Measurements from ENCODE around the gene XPC. TPM values are rescaled to one million over a fixed set of nuclear protein-coding genes. Genes with fewer than 3 reads are reported as not detected.
"Not testable (repeated sequence)": the region's sequence is repeated elsewhere in the genome, so short reads cannot be mapped to it uniquely, and the experiment has no call there.

The XPC gene
- total and polyA plus RNA-seq, 2 donors from 2014 or later = 15.9 to 44.4 TPM

DNA sequence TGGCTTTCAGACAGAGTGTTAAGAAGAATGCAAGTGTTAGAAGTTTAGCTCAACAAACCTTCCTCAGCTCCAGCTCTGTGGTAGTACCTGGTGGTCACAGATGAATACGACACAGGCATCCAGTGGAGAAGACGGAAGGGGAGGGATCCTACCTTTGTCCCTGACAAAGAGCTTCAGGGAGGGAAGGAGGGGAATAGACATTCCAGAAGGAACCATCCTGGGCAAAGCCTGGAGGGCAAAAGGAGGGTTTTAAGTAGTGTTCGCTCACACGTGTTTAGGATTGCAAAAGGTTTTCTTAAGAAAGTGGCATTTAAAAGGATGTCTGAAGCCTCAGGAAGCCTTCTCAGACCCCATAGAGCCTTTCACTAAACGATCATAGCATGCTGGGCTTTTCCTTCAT lies 56.5 kb downstream of the XPC start:
- no peak overlapping the region for H3K9ac ChIP-seq (ENCODE audit: low read length in 3 of 3)
- FAIRE-seq (no peak), DNase-seq (peak in 1 of 5 donors; percentile 9)
- H3K9me3 ChIP-seq (ENCODE audit: control insufficient read depth in 2 of 3, insufficient read depth in 1 of 3, low read length in 3 of 3) = no peaks in the 10 kb centered on the region
- TF ChIP-seq, protein P1, sequence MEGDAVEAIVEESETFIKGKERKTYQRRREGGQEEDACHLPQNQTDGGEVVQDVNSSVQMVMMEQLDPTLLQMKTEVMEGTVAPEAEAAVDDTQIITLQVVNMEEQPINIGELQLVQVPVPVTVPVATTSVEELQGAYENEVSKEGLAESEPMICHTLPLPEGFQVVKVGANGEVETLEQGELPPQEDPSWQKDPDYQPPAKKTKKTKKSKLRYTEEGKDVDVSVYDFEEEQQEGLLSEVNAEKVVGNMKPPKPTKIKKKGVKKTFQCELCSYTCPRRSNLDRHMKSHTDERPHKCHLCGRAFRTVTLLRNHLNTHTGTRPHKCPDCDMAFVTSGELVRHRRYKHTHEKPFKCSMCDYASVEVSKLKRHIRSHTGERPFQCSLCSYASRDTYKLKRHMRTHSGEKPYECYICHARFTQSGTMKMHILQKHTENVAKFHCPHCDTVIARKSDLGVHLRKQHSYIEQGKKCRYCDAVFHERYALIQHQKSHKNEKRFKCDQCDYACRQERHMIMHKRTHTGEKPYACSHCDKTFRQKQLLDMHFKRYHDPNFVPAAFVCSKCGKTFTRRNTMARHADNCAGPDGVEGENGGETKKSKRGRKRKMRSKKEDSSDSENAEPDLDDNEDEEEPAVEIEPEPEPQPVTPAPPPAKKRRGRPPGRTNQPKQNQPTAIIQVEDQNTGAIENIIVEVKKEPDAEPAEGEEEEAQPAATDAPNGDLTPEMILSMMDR (IDR thresholded peaks at IDR 0.05; ENCODE audit: borderline replicate concordance, extremely low read depth, insufficient read depth) = no peak
- no peaks in the 10 kb centered on the region for H3K36me3 ChIP-seq (ENCODE audit: control insufficient read depth in 2 of 3, insufficient read depth in 3 of 3, low read length in 3 of 3)
- intact Hi-C loops (cut with DNase I) = no loop called here
- no peak overlapping the region for H3K4me3 ChIP-seq (ENCODE audit: low read length in 3 of 3)
- no peak overlapping the region for H3K27ac ChIP-seq (ENCODE audit: low read depth in 2 of 2, low read length in 2 of 2)
- peaks cover 0 to 46% (median 34%) of the 10 kb centered on the region in 3 donors for H3K4me1 ChIP-seq (ENCODE audit: control insufficient read depth in 2 of 3, insufficient read depth in 2 of 3, low read depth in 1 of 3, low read length in 3 of 3)
- H3K27me3 ChIP-seq (ENCODE audit: control insufficient read depth, insufficient read depth, low read length) = no peaks in the 10 kb centered on the region

DNA sequence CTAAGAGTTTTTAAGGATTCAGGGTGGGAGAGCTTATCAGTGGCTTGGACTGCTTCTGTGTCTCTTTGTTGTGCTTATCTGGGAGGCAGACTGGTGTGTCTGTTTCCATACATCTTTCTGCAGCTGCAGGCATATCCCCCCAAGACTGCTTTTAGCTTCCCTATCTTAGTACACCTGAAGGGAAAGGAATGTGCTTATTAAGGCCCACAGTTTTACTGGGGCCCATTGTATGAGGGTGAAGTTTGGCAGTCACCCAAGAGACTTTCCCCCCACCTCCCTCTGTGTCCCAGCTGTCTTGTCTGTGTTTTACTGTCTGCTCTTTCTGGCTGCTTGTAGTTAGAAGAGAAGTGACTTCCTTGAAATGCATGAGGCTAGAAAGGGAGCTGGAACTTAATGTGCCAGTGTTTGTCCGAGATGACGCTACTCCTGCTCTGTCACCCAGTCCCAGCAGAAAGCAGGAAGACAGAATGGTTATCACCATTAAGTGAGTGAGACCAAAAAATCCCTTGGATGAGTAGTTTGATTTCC lies 57.4 kb downstream of the XPC start:
- FAIRE-seq; intact Hi-C loops (cut with DNase I); H3K9ac ChIP-seq (ENCODE audit: low read length in 3 of 3): not testable (repeated sequence)

DNA sequence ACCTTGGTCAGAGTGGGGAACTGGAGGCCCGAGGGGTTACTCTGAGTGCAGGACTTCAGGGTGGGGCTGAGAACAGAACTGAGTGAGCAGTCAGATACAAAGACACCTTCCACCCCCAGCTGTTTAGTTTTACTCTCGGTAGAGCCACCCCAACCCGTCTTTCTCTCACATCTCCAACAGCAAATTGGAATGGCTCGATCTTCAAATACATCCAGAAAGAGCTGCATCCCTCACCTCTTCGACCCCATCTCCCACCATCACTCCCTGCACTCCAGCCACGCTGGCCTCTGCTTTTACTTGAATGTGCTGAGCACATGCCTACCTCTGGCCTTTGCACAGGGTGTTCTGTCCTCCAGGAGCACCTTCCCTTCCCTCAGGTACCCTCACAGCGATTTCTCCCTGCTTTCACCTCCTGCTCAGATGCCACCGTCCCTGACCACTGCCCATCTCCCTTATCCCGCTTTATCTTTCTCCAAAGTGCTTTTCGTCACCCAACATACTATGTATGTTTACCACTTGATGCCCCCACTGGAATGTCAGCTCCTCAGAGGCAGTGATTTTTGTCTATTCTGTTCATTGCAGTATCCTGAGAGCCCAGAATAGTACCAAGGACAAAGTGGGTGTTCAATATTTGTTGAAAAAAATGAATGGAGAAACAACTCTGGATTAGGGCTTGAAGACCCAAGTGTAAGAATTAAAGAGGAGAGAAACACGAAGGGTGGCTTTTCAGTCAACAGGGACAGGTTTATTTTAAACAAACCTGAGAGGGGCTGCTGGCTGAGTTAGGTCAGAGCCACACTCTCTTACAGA lies 58.1 kb downstream of the XPC start:
- Histone ChIP-seq H3K4me1 (ENCODE audit: control insufficient read depth in 2 of 3, insufficient read depth in 2 of 3, low read depth in 1 of 3, low read length in 3 of 3) (peaks cover 0 to 33% (median 23%) of the 10 kb centered on the region in 3 donors), H3K27ac (ENCODE audit: low read depth in 2 of 2, low read length in 2 of 2) (no peak overlapping the region), H3K36me3 (ENCODE audit: control insufficient read depth in 2 of 3, insufficient read depth in 3 of 3, low read length in 3 of 3) (peaks cover 3 to 9% (median 8%) of the 10 kb centered on the region in 3 donors), H3K4me3 (ENCODE audit: low read length in 3 of 3) (no peak overlapping the region), H3K27me3 (ENCODE audit: control insufficient read depth, insufficient read depth, low read length) (no peaks in the 10 kb centered on the region), H3K9me3 (ENCODE audit: control insufficient read depth in 2 of 3, insufficient read depth in 1 of 3, low read length in 3 of 3) (no peaks in the 10 kb centered on the region), H3K9ac (ENCODE audit: low read length in 3 of 3) (no peak overlapping the region)
- intact Hi-C loops (cut with DNase I) = no loop called here
- no peak for FAIRE-seq
- DNase-seq = no peak
- TF ChIP-seq, protein P1 (IDR thresholded peaks at IDR 0.05; ENCODE audit: borderline replicate concordance, extremely low read depth, insufficient read depth) = no peak

More for the DNA sequence above, 57.4 kb downstream of the XPC start:
- not testable (repeated sequence) for H3K9me3 ChIP-seq (ENCODE audit: control insufficient read depth in 2 of 3, insufficient read depth in 1 of 3, low read length in 3 of 3); H3K27me3 ChIP-seq (ENCODE audit: control insufficient read depth, insufficient read depth, low read length); H3K4me3 ChIP-seq (ENCODE audit: low read length in 3 of 3); H3K36me3 ChIP-seq (ENCODE audit: control insufficient read depth in 2 of 3, insufficient read depth in 3 of 3, low read length in 3 of 3); DNase-seq; H3K27ac ChIP-seq (ENCODE audit: low read depth in 2 of 2, low read length in 2 of 2)
- H3K4me1 ChIP-seq (ENCODE audit: control insufficient read depth in 2 of 3, insufficient read depth in 2 of 3, low read depth in 1 of 3, low read length in 3 of 3) = peaks cover 0 to 39% (median 25%) of the 10 kb centered on the region in 3 donors

DNA sequence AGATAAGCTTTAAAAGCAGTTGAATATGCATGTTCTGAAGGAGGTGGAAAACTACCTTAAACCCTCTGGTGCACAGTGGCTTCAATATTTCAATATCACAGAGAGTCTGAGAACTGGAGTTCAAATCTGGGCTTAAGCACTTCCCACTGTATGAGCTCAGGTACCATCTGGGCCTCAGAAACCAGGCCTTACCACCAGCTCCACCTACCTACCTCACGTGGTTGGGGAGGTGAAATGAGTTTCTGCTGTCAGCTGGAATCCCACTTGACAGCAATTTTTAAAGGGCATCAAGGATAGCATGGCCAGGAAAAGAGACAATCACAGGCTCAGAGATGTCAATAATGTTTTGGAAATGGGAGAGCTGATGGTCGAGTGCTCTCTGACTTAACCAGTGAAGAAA lies 58.8 kb downstream of the XPC start:
- Histone ChIP-seq H3K4me1 (ENCODE audit: control insufficient read depth in 2 of 3, insufficient read depth in 2 of 3, low read depth in 1 of 3, low read length in 3 of 3) (peaks cover 0 to 35% (median 23%) of the 10 kb centered on the region in 3 donors), H3K36me3 (ENCODE audit: control insufficient read depth in 2 of 3, insufficient read depth in 3 of 3, low read length in 3 of 3) (peaks cover 3 to 12% (median 12%) of the 10 kb centered on the region in 3 donors), H3K27me3 (ENCODE audit: control insufficient read depth, insufficient read depth, low read length) (no peaks in the 10 kb centered on the region), H3K9ac (ENCODE audit: low read length in 3 of 3) (no peak overlapping the region), H3K9me3 (ENCODE audit: control insufficient read depth in 2 of 3, insufficient read depth in 1 of 3, low read length in 3 of 3) (no peaks in the 10 kb centered on the region), H3K27ac (ENCODE audit: low read depth in 2 of 2, low read length in 2 of 2) (no peak overlapping the region), H3K4me3 (ENCODE audit: low read length in 3 of 3) (no peak overlapping the region)
- FAIRE-seq (no peak), DNase-seq (no peak)
- TF ChIP-seq, protein P1 (IDR thresholded peaks at IDR 0.05; ENCODE audit: borderline replicate concordance, extremely low read depth, insufficient read depth) = no peak
- intact Hi-C loops (cut with DNase I) = no loop called here
